HL-60/S4 (cell line): Measurements from ENCODE around the gene ENTPD5.

Experiments
- in situ Hi-C: fragments of 300-500 bp; cut with MboI; formaldehyde crosslinking; loops from 2 replicates; pipeline ENCODE4 v1.14.3; 2022; ENCODE audit warnings: low sequenced_read_pairs

The ENTPD5 gene

GRCh38 chr14:74018586-74019407, at the start of gene ENTPD5, which contains the start of gene BBOF1:
Gene ENTPD5 (minus strand): TSS chr14:74019288. CDS start chr14:73988102, 31,186 bp downstream.
Gene BBOF1 (plus strand): TSS chr14:74019349. CDS start chr14:74019479, 130 bp downstream.
- in situ Hi-C loops = no loop called here

- in situ Hi-C loops = no loop called here
These were observed 46.9 kb upstream of the ENTPD5 start for GRCh38 chr14:74065746-74066575.

- in situ Hi-C loops = no loop called here
These were observed 45.8 kb upstream of the ENTPD5 start for GRCh38 chr14:74064883-74065282.

- in situ Hi-C loops = no loop called here
These were observed 45.3 kb upstream of the ENTPD5 start for GRCh38 chr14:74064426-74064825.

- in situ Hi-C loops = no loop called here
These were observed 43.7 kb upstream of the ENTPD5 start for GRCh38 chr14:74062809-74063150.

GRCh38 chr14:74049876-74050495, 30.9 kb upstream of the ENTPD5 start:
- in situ Hi-C loops = no loop called here

- in situ Hi-C loops = no loop called here
These were observed 29.2 kb upstream of the ENTPD5 start for GRCh38 chr14:74048281-74048680.

GRCh38 chr14:74045522-74045921, 26.4 kb upstream of the ENTPD5 start:
- in situ Hi-C loops = no loop called here

- in situ Hi-C loops = no loop called here
These were observed 23.2 kb upstream of the ENTPD5 start for GRCh38 chr14:74042296-74042695.

GRCh38 chr14:74038020-74038859, 19.2 kb upstream of the ENTPD5 start:
- in situ Hi-C loops = no loop called here

GRCh38 chr14:74035556-74035955, 16.5 kb upstream of the ENTPD5 start:
- in situ Hi-C loops = no loop called here

GRCh38 chr14:74034572-74034971, 15.5 kb upstream of the ENTPD5 start:
- in situ Hi-C loops = no loop called here

- in situ Hi-C loops = no loop called here
These were observed 10.0 kb upstream of the ENTPD5 start for GRCh38 chr14:74029136-74029535.

- in situ Hi-C loops = no loop called here
These were observed 3.3 kb upstream of the ENTPD5 start for GRCh38 chr14:74022346-74022745.

- in situ Hi-C loops = no loop called here
These were observed 485 bp upstream of the ENTPD5 start for GRCh38 chr14:74019408-74020137.

GRCh38 chr14:74018174-74018585, 908 bp downstream of the ENTPD5 start:
- in situ Hi-C loops = no loop called here

- in situ Hi-C loops = no loop called here
These were observed 3.1 kb downstream of the ENTPD5 start for GRCh38 chr14:74015963-74016362.

GRCh38 chr14:74015176-74015575, 3.9 kb downstream of the ENTPD5 start:
- in situ Hi-C loops = no loop called here

- in situ Hi-C loops = no loop called here
These were observed 4.8 kb downstream of the ENTPD5 start for GRCh38 chr14:74014299-74014698.
